Left lung (tissue), 10 donors: ENCODE data around the gene PTPRM. TPM values are rescaled to one million over a fixed set of nuclear protein-coding genes. Genes with fewer than 3 reads are reported as not detected.

Experiments used
- ATAC-seq: fragments of 200-7000 bp; cut with Tn5 transposase; one replicate; pipeline ENCODE4 v1.9.1; 2020; ENCODE audit warnings: moderate library complexity
- DNase-seq, 4 donors: peaks; one replicate each; pipeline ENCODE4 v3.0.0-alpha.2; 2013 to 2020
- H3K27ac ChIP-seq, 2 donors: fragments of 200-600 bp; sonication (generic) in 1 of 2; one replicate each; pipeline versions ENCODE4 v1.5.0 to v1.8.0; 2020 to 2021
- H3K27me3 ChIP-seq, 2 donors: fragments of 200-600 bp; sonication (generic) in 1 of 2; one replicate each; pipeline versions ENCODE4 v1.5.0 to v1.8.0; 2020 to 2021
- H3K36me3 ChIP-seq, 2 donors: fragments of 200-600 bp; sonication (generic) in 1 of 2; one replicate each; pipeline versions ENCODE4 v1.5.0 to v1.8.0; 2020 to 2021
- H3K4me1 ChIP-seq, 2 donors: fragments of 200-600 bp; one replicate each; pipeline ENCODE4 v1.8.0; 2021
- H3K4me3 ChIP-seq, 2 donors: fragments of 200-600 bp; sonication (generic) in 1 of 2; one replicate each; pipeline versions ENCODE4 v1.5.0 to v1.8.0; 2020 to 2021; ENCODE audit warnings: mild to moderate bottlenecking in 1 of 2
- H3K9me3 ChIP-seq, 2 donors: fragments of 200-600 bp; sonication (generic) in 1 of 2; one replicate each; pipeline versions ENCODE4 v1.5.0 to v1.8.0; 2020 to 2021
- CTCF ChIP-seq, 2 donors: fragments of 200-600 bp; sonication (generic) in 1 of 2; IDR thresholded peaks; one replicate each; pipeline versions ENCODE4 v1.5.0 to v1.8.0; 2021; ENCODE audit warnings: antibody characterized with exemption in 2 of 2
- intact Hi-C, 2 donors: fragments of 100-400 bp; cut with DNase I; formaldehyde crosslinking; loops; one replicate each; pipeline versions ENCODE4 v1.11.2 to v1.14.2; 2022
- polyA plus RNA-seq, 6 donors: library from polyadenylated mRNA; unstranded; fragments of 120-200 nt; gene quantifications; one replicate each; pipeline ENCODE4 v1.2.1, GENCODE V29; 2013; ENCODE audit not compliant: insufficient read length in 6 of 6
- total RNA-seq, 2 donors: library from RNA; stranded (reverse); fragmentation: NEBNext Ultra II Directional; extraction: Animal tissue kit (Norgen Biotek cat#: 25700); gene quantifications; one replicate each; pipeline ENCODE4 v1.2.1, GENCODE V29; 2021
- donor health status: DM: no; HTN: yes; CAD: no.
- donor health status: DM: no; HTN: no; CAD: no.

PTPRM gene
- total and polyA plus RNA-seq, 8 donors: 76.4 to 99.6 (median 90.1) TPM

GRCh38 chr18:7980136-7980535 is 413.0 kb downstream of the PTPRM start:
- H3K4me3 ChIP-seq: no peak overlapping the region
- intact Hi-C loops: no loop called here
- ATAC-seq (no peak), DNase-seq (no peak)
- no peaks in the 10 kb centered on the region for H3K27me3 ChIP-seq
- no peaks in the 10 kb centered on the region for H3K4me1 ChIP-seq
- no peak overlapping the region for H3K27ac ChIP-seq
- no peaks in the 10 kb centered on the region for H3K36me3 ChIP-seq
- H3K9me3 ChIP-seq: no peaks in the 10 kb centered on the region
- no peak for TF ChIP-seq CTCF (IDR thresholded peaks at IDR 0.05)

GRCh38 chr18:7980656-7981055 is 413.5 kb downstream of the PTPRM start:
- no peak for DNase-seq

GRCh38 chr18:7982216-7982615 is 415.1 kb downstream of the PTPRM start:
- H3K36me3 ChIP-seq: no peaks in the 10 kb centered on the region
- no peak overlapping the region for H3K27ac ChIP-seq
- no peaks in the 10 kb centered on the region for H3K9me3 ChIP-seq
- ATAC-seq (no peak), DNase-seq (no peak)
- no peak overlapping the region for H3K4me3 ChIP-seq
- intact Hi-C loops: no loop called here
- H3K4me1 ChIP-seq: no peaks in the 10 kb centered on the region
- no peaks in the 10 kb centered on the region for H3K27me3 ChIP-seq
- TF ChIP-seq CTCF (IDR thresholded peaks at IDR 0.05): no peak

More at GRCh38 chr18:7980656-7981055, 413.5 kb downstream of the PTPRM start:
- Histone ChIP-seq H3K4me3 (no peak overlapping the region), H3K27me3 (no peaks in the 10 kb centered on the region), H3K36me3 (no peaks in the 10 kb centered on the region), H3K9me3 (no peaks in the 10 kb centered on the region), H3K4me1 (no peaks in the 10 kb centered on the region), H3K27ac (no peak overlapping the region)
- TF ChIP-seq CTCF (IDR thresholded peaks at IDR 0.05): no peak
- intact Hi-C loops: no loop called here
- ATAC-seq: no peak

- ATAC-seq (no peak), DNase-seq (no peak)
- intact Hi-C loops: no loop called here
- no peaks in the 10 kb centered on the region for H3K4me1 ChIP-seq
- H3K27ac ChIP-seq: no peak overlapping the region
- no peaks in the 10 kb centered on the region for H3K27me3 ChIP-seq
- peaks cover 0 to 2% of the 10 kb centered on the region in 2 donors for H3K9me3 ChIP-seq
- no peaks in the 10 kb centered on the region for H3K36me3 ChIP-seq
- H3K4me3 ChIP-seq: no peak overlapping the region
- TF ChIP-seq CTCF (IDR thresholded peaks at IDR 0.05): no peak
These were observed 420.3 kb downstream of the PTPRM start for GRCh38 chr18:7987284-7987976.

GRCh38 chr18:7990670-7991069 is 423.6 kb downstream of the PTPRM start:
- TF ChIP-seq CTCF (IDR thresholded peaks at IDR 0.05): no peak
- H3K4me1 ChIP-seq: no peaks in the 10 kb centered on the region
- no peaks in the 10 kb centered on the region for H3K27me3 ChIP-seq
- DNase-seq (no peak), ATAC-seq (no peak)
- H3K4me3 ChIP-seq: no peak overlapping the region
- peaks cover 0 to 10% of the 10 kb centered on the region in 2 donors for H3K9me3 ChIP-seq
- H3K36me3 ChIP-seq: no peaks in the 10 kb centered on the region
- intact Hi-C loops: no loop called here
- H3K27ac ChIP-seq: no peak overlapping the region
